IPS-15b (cell line): ENCODE data around the gene STMN1.

ENCODE experiments used
- H3K27me3 ChIP-seq: one replicate; pipeline ENCODE4 v1.6.1; 2013; ENCODE audit warnings: low read length; ENCODE audit not compliant: control insufficient read depth, insufficient read depth
- H3K36me3 ChIP-seq: one replicate; pipeline ENCODE4 v1.6.1; 2013; ENCODE audit warnings: low read length; ENCODE audit not compliant: control insufficient read depth, insufficient read depth
- H3K4me1 ChIP-seq: one replicate; pipeline ENCODE4 v1.6.1; 2013; ENCODE audit warnings: mild to moderate bottlenecking, low read length; ENCODE audit not compliant: control insufficient read depth, insufficient read depth
- H3K4me3 ChIP-seq: one replicate; pipeline ENCODE4 v1.5.1; 2013; ENCODE audit warnings: low read depth, low read length
- H3K9ac ChIP-seq: one replicate; pipeline ENCODE4 v1.6.1; 2013; ENCODE audit warnings: low read depth, mild to moderate bottlenecking, low read length
- H3K9me3 ChIP-seq: one replicate; pipeline ENCODE4 v1.6.1; 2013; ENCODE audit warnings: mild to moderate bottlenecking, low read length; ENCODE audit not compliant: control insufficient read depth, insufficient read depth

STMN1 gene

DNA sequence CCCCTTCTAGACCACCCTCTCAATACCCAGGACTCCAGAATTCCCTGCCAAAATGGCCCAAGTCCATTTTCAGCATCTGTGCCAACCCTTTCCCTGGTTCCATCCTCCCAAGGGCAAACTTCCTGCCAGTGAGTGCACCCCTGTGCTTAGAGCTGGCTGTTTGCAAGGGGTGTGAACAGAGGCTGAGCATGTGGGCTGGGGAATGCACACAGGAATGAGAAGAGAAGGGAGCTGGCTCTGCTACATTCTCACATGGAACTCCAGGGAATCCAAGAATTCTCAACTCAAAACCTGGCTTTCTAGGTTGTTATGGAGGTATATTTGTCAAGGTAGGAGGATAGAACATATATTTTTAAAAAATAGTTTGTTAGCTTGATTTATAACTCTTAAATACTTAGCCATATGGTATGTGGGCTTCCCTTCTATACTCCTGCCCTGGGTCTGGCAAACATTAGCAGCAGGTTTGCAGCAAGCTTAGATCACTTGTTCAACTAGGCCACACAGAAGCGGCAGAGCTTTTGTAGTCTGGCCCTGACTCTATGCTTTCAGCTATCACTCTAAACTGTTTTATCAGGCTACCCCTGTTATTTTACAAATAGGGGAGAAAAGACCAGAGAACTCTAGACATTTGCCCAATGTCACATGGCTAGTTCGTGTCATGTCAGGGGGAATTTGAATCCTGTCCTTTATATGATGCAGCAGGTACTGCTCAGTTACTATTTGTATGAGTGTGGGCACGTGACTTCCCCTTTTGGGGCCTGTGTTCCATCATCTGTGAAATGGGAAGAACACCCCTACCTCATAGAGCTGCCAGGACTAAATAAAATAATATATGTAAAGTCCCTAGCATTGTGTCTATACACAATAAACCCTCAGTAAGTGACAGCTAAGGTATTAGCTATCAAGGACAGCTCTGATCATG lies 8.1 kb upstream of the STMN1 start:
- Histone ChIP-seq H3K9me3 (no peaks in the 10 kb centered on the region), H3K27me3 (peaks cover under 1% of the 10 kb centered on the region), H3K9ac (no peak overlapping the region), H3K4me3 (no peak overlapping the region), H3K36me3 (no peaks in the 10 kb centered on the region), H3K4me1 (peaks cover 2% of the 10 kb centered on the region)

GRCh38 chr1:25913206-25913605 lies 7.0 kb upstream of the STMN1 start:
- Histone ChIP-seq H3K27me3 (peaks cover 2% of the 10 kb centered on the region), H3K36me3 (no peaks in the 10 kb centered on the region), H3K4me1 (peaks cover 2% of the 10 kb centered on the region)

GRCh38 chr1:25912076-25912831 lies 6.0 kb upstream of the STMN1 start:
- Histone ChIP-seq H3K9me3 (no peaks in the 10 kb centered on the region), H3K27me3 (peaks cover 2% of the 10 kb centered on the region), H3K9ac (no peak overlapping the region), H3K4me3 (no peak overlapping the region), H3K36me3 (no peaks in the 10 kb centered on the region), H3K4me1 (no peaks in the 10 kb centered on the region)

More at GRCh38 chr1:25913206-25913605, 7.0 kb upstream of the STMN1 start:
- no peak overlapping the region for H3K4me3 ChIP-seq
- H3K9ac ChIP-seq = no peak overlapping the region
- H3K9me3 ChIP-seq = no peaks in the 10 kb centered on the region

GRCh38 chr1:25911162-25911561 lies 4.9 kb upstream of the STMN1 start:
- H3K4me3 ChIP-seq = no peak overlapping the region
- H3K27me3 ChIP-seq = peaks cover 2% of the 10 kb centered on the region
- H3K4me1 ChIP-seq = peaks cover 4% of the 10 kb centered on the region
- H3K9ac ChIP-seq = no peak overlapping the region
- H3K9me3 ChIP-seq = no peaks in the 10 kb centered on the region
- H3K36me3 ChIP-seq = no peaks in the 10 kb centered on the region

- Histone ChIP-seq H3K36me3 (no peaks in the 10 kb centered on the region), H3K4me3 (no peak overlapping the region), H3K4me1 (peaks cover 8% of the 10 kb centered on the region), H3K9ac (no peak overlapping the region), H3K27me3 (peaks cover 2% of the 10 kb centered on the region), H3K9me3 (no peaks in the 10 kb centered on the region)
Measured at GRCh38 chr1:25909040-25909439, 2.8 kb upstream of the STMN1 start.

DNA sequence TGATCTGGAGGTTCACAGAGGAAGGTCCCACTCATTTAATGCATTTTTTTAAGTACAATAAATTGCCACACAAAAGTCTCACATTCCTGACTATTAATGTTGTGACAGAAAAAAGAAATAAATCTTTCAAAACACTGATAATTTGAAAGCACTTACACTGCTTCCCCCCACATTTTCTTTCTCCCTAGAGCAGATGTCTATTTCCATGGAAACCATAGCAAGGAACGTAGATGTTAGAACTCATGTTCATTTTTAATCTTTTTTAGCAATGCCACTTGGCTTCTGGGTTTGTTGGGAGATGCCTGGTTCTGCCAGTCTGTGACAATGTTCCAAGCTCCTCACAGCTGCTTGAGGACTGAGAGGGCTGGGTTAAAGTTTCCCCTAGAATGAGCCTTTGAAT lies 1.9 kb upstream of the STMN1 start:
- Histone ChIP-seq H3K4me1 (peaks cover 8% of the 10 kb centered on the region), H3K9ac (no peak overlapping the region), H3K27me3 (peaks cover 2% of the 10 kb centered on the region), H3K36me3 (no peaks in the 10 kb centered on the region), H3K4me3 (no peak overlapping the region), H3K9me3 (no peaks in the 10 kb centered on the region)

- Histone ChIP-seq H3K9ac (no peak overlapping the region), H3K36me3 (no peaks in the 10 kb centered on the region), H3K27me3 (peaks cover 2% of the 10 kb centered on the region), H3K4me1 (peaks cover 8% of the 10 kb centered on the region), H3K9me3 (no peaks in the 10 kb centered on the region), H3K4me3 (no peak overlapping the region)
Measured at GRCh38 chr1:25907601-25908000, 1.4 kb upstream of the STMN1 start.

DNA sequence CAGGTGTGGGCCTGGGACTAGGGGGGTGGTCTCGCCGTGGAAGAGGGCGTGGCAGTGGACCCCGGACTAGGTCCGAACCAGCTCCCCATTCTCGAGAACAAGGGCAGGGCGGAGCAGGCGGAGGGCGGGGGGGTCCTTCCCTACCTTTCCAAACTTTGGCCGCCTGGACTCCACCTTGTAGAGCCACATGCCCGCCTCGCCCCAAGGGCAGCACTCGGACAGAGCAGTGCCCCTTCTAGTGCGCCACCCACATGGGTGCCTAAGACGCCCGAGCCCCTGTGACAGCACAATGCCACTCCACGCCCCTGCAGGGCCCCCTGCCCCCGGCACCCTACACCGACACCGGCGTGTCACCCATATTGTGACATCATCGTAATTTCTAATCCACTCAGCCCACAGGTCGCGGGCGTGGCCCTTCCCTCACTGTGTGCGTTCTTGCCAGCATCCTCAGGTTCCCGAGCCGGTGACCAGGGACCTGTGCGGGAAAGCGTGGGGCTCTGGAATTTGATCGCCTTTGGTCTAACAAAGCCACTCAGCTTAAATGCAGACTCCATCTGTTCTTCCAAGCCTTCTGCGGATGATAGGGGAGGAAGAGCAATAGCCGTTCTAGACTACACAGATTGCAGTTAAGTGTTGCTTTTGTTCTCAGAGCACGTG lies 553 bp upstream of the STMN1 start:
- no peaks in the 10 kb centered on the region for H3K9me3 ChIP-seq
- peaks cover 2% of the 10 kb centered on the region for H3K27me3 ChIP-seq
- peak overlapping the region; percentile 72 for H3K4me3 ChIP-seq
- peak overlapping the region; percentile 80 for H3K9ac ChIP-seq
- peaks cover 8% of the 10 kb centered on the region for H3K4me1 ChIP-seq
- H3K36me3 ChIP-seq = no peaks in the 10 kb centered on the region

- Histone ChIP-seq H3K9me3 (no peaks in the 10 kb centered on the region), H3K9ac (no peak overlapping the region), H3K36me3 (peaks cover 14% of the 10 kb centered on the region), H3K4me1 (peaks cover 8% of the 10 kb centered on the region), H3K27me3 (peaks cover 2% of the 10 kb centered on the region), H3K4me3 (peak overlapping the region; percentile 89)
Measured at GRCh38 chr1:25904943-25905679, 1.1 kb downstream of the STMN1 start.

DNA sequence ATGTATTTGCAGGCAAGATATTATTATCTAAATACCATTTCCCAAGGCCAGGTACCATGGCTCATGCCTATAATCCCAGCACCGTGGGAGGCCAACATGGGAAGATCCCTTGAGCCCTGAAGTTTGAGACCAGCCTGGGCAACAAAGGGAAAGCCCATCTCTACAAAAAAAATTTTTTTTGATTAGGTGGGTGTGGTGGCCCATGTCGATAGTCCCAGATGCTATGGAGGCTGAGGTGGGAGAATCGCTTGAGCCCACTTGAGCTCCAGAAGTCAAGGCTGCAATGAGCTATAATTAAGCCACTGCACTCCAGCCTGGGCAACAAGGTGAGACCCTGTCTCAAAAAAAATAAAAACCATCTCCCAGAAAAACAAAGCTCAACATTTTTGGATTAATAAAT lies 2.2 kb downstream of the STMN1 start:
- Histone ChIP-seq H3K36me3 (peaks cover 14% of the 10 kb centered on the region), H3K9ac (no peak overlapping the region), H3K9me3 (no peaks in the 10 kb centered on the region), H3K27me3 (no peaks in the 10 kb centered on the region), H3K4me1 (peaks cover 8% of the 10 kb centered on the region), H3K4me3 (peak overlapping the region; percentile 89)

- Histone ChIP-seq H3K9me3 (no peaks in the 10 kb centered on the region), H3K36me3 (peaks cover 14% of the 10 kb centered on the region), H3K9ac (no peak overlapping the region), H3K4me1 (peaks cover 8% of the 10 kb centered on the region), H3K4me3 (no peak overlapping the region), H3K27me3 (no peaks in the 10 kb centered on the region)
Measured at GRCh38 chr1:25902462-25902861, 3.8 kb downstream of the STMN1 start.
